HL-60 (cell line): ENCODE data around the gene LRRTM3.

Experiments used
- GABPA ChIP-seq: IDR thresholded peaks from 2 replicates; pipeline ENCODE4 v1.6.1; 2012; ENCODE audit warnings: low read depth
- POLR2AphosphoS5 ChIP-seq: IDR thresholded peaks from 2 replicates; pipeline ENCODE4 v1.6.1; 2012; ENCODE audit warnings: low read depth
- TF ChIP-seq, protein P1 (sequence below): IDR thresholded peaks from 2 replicates; pipeline ENCODE4 v1.6.1; 2012; ENCODE audit warnings: low read depth; ENCODE audit not compliant: insufficient replicate concordance
- TF ChIP-seq, protein P2 (sequence below): IDR thresholded peaks from one replicate; pipeline ENCODE4 v1.5.1; 2011; ENCODE audit warnings: low read length, control low read depth, inconsistent platforms; ENCODE audit not compliant: insufficient read depth

GRCh38 chr10:66958466-66958865, 32.6 kb downstream of the LRRTM3 start:
- TF ChIP-seq, protein P1, sequence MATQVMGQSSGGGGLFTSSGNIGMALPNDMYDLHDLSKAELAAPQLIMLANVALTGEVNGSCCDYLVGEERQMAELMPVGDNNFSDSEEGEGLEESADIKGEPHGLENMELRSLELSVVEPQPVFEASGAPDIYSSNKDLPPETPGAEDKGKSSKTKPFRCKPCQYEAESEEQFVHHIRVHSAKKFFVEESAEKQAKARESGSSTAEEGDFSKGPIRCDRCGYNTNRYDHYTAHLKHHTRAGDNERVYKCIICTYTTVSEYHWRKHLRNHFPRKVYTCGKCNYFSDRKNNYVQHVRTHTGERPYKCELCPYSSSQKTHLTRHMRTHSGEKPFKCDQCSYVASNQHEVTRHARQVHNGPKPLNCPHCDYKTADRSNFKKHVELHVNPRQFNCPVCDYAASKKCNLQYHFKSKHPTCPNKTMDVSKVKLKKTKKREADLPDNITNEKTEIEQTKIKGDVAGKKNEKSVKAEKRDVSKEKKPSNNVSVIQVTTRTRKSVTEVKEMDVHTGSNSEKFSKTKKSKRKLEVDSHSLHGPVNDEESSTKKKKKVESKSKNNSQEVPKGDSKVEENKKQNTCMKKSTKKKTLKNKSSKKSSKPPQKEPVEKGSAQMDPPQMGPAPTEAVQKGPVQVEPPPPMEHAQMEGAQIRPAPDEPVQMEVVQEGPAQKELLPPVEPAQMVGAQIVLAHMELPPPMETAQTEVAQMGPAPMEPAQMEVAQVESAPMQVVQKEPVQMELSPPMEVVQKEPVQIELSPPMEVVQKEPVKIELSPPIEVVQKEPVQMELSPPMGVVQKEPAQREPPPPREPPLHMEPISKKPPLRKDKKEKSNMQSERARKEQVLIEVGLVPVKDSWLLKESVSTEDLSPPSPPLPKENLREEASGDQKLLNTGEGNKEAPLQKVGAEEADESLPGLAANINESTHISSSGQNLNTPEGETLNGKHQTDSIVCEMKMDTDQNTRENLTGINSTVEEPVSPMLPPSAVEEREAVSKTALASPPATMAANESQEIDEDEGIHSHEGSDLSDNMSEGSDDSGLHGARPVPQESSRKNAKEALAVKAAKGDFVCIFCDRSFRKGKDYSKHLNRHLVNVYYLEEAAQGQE: no peak
- TF ChIP-seq, protein P2, sequence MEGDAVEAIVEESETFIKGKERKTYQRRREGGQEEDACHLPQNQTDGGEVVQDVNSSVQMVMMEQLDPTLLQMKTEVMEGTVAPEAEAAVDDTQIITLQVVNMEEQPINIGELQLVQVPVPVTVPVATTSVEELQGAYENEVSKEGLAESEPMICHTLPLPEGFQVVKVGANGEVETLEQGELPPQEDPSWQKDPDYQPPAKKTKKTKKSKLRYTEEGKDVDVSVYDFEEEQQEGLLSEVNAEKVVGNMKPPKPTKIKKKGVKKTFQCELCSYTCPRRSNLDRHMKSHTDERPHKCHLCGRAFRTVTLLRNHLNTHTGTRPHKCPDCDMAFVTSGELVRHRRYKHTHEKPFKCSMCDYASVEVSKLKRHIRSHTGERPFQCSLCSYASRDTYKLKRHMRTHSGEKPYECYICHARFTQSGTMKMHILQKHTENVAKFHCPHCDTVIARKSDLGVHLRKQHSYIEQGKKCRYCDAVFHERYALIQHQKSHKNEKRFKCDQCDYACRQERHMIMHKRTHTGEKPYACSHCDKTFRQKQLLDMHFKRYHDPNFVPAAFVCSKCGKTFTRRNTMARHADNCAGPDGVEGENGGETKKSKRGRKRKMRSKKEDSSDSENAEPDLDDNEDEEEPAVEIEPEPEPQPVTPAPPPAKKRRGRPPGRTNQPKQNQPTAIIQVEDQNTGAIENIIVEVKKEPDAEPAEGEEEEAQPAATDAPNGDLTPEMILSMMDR: no peak
- TF ChIP-seq POLR2AphosphoS5 (no peak), GABPA (no peak)
